MCF 10A (cell line): ENCODE results near the gene MTARC2. TPM values are rescaled to one million over a fixed set of nuclear protein-coding genes. Genes with fewer than 3 reads are reported as not detected.
"Not testable (repeated sequence)": the region's sequence is repeated elsewhere in the genome, so short reads cannot be mapped to it uniquely, and the experiment has no call there.

Experiments used
- BruUV-seq: library from RNA; stranded (reverse); fragments of 400-500 nt; replicated peaks from 2 replicates; lab custom pipeline; 2021; lab: Mats Ljungman, UMichigan
- CTCF ChIA-PET: fragments of 300-600 bp; sonication (Branson Sonifier 250); formaldehyde crosslinking; extraction: SDS; loops from one replicate; lab custom pipeline; 2021; ENCODE audit warnings: antibody characterized with exemption, inconsistent platforms; lab: Yijun Ruan, JAX
- POLR2A ChIA-PET: fragments of 300-600, 350-650 bp; sonication (Branson Sonifier 250); formaldehyde crosslinking; extraction: SDS; loops from one replicate; lab custom pipeline; 2020; ENCODE audit warnings: antibody characterized with exemption, inconsistent platforms; lab: Yijun Ruan, JAX
- DNase-seq: peaks from one replicate; pipeline ENCODE4 v3.0.0-alpha.2; 2018; ENCODE audit not compliant: unreplicated experiment
- H3K27ac Mint-ChIP-seq: one replicate; pipeline ENCODE4 v1.8.0; 2022; ENCODE audit warnings: mild to moderate bottlenecking, low read depth, mixed read lengths; ENCODE audit not compliant: unreplicated experiment
- H3K27me3 Mint-ChIP-seq: one replicate; pipeline ENCODE4 v1.8.0; 2022; ENCODE audit warnings: mixed read lengths; ENCODE audit not compliant: insufficient read depth, unreplicated experiment
- H3K36me3 Mint-ChIP-seq: one replicate; pipeline ENCODE4 v1.8.0; 2022; ENCODE audit warnings: mild to moderate bottlenecking, moderate library complexity, mixed read lengths; ENCODE audit not compliant: insufficient read depth, unreplicated experiment
- H3K4me1 Mint-ChIP-seq: one replicate; pipeline ENCODE4 v1.8.0; 2022; ENCODE audit warnings: mixed read lengths; ENCODE audit not compliant: insufficient read depth, unreplicated experiment
- H3K4me3 Mint-ChIP-seq: one replicate; pipeline ENCODE4 v1.8.0; 2022; ENCODE audit warnings: mild to moderate bottlenecking, moderate library complexity, mixed read lengths; ENCODE audit not compliant: unreplicated experiment
- H3K9me3 Mint-ChIP-seq: one replicate; pipeline ENCODE4 v1.8.0; 2022; ENCODE audit warnings: mixed read lengths; ENCODE audit not compliant: unreplicated experiment
- CTCF ChIP-seq: fragments of 200-600 bp; IDR thresholded peaks from one replicate; pipeline ENCODE4 v1.8.0; 2022; ENCODE audit warnings: antibody characterized with exemption, mild to moderate bottlenecking; ENCODE audit not compliant: unreplicated experiment
- intact Hi-C: fragments of 100-400 bp; cut with micrococcal nuclease; formaldehyde crosslinking; loops from 2 replicates; pipeline ENCODE4 v1.14.1; 2022
- total RNA-seq: library from RNA; stranded (reverse); gene quantifications from 2 replicates; pipeline ENCODE4 v1.2.3, GENCODE V29; 2022

MTARC2 gene
- total RNA-seq, 1 experiment from 2014 or later, result 5.2 TPM

- H3K27ac Mint-ChIP-seq, result no peak overlapping the region
- no peaks in the 10 kb centered on the region for H3K9me3 Mint-ChIP-seq
- H3K36me3 Mint-ChIP-seq, result no peaks in the 10 kb centered on the region
- no peaks in the 10 kb centered on the region for H3K27me3 Mint-ChIP-seq
- TF ChIP-seq CTCF, result no peak
- H3K4me1 Mint-ChIP-seq, result no peaks in the 10 kb centered on the region
- ChIA-PET CTCF (interaction anchor here (0.7 to 1.0 kb wide), 4 partner anchors 15 to 503 kb away, joined by 3 to 10 read pairs (median 3); no protein-coding TSS in a partner anchor), POLR2A (interaction anchor here (0.7 kb wide), 1 partner anchor 10 kb away, joined by 3 read pairs; no protein-coding TSS in a partner anchor)
- no peak overlapping the region for H3K4me3 Mint-ChIP-seq
- no peak for DNase-seq
- no TSS peak for BruUV-seq
- intact Hi-C loops, result no loop called here
Measured at GRCh38 chr1:220717800-220718640, 30.1 kb upstream of the MTARC2 start.

- DNase-seq, H3K27ac Mint-ChIP-seq, BruUV-seq, H3K27me3 Mint-ChIP-seq, intact Hi-C loops, H3K36me3 Mint-ChIP-seq, H3K4me1 Mint-ChIP-seq, H3K4me3 Mint-ChIP-seq, H3K9me3 Mint-ChIP-seq: not testable (repeated sequence)
- ChIA-PET CTCF (interaction anchor here (0.6 to 3.1 kb wide), 10 partner anchors 10 to 441 kb away, joined by 3 to 18 read pairs (median 3); no protein-coding TSS in a partner anchor), POLR2A (interaction anchor here (0.6 to 1.1 kb wide), 5 partner anchors 11 to 441 kb away, joined by 3 read pairs; no protein-coding TSS in a partner anchor)
Measured at GRCh38 chr1:220721266-220721665, 26.9 kb upstream of the MTARC2 start.

- H3K9me3 Mint-ChIP-seq, result no peaks in the 10 kb centered on the region
- peak; percentile 49 for TF ChIP-seq CTCF
- H3K36me3 Mint-ChIP-seq, result no peaks in the 10 kb centered on the region
- peaks cover 2% of the 10 kb centered on the region for H3K4me1 Mint-ChIP-seq
- no peak for DNase-seq
- ChIA-PET CTCF (interaction anchor here (0.5 to 3.5 kb wide), 14 partner anchors 11 to 446 kb away, joined by 3 to 17 read pairs (median 4); no protein-coding TSS in a partner anchor), POLR2A (no interaction called here)
- no peak overlapping the region for H3K27ac Mint-ChIP-seq
- BruUV-seq, result no TSS peak
- no peaks in the 10 kb centered on the region for H3K27me3 Mint-ChIP-seq
- intact Hi-C loops, result no loop called here
- no peak overlapping the region for H3K4me3 Mint-ChIP-seq
Measured at GRCh38 chr1:220726634-220727033, 21.5 kb upstream of the MTARC2 start.

GRCh38 chr1:220727519-220727918 lies 20.6 kb upstream of the MTARC2 start:
- H3K36me3 Mint-ChIP-seq, result no peaks in the 10 kb centered on the region
- CTCF ChIA-PET, result interaction anchor here (0.6 to 3.5 kb wide), 10 partner anchors 10 to 698 kb away, joined by 3 to 17 read pairs (median 4); no protein-coding TSS in a partner anchor
- no TSS peak for BruUV-seq

More at GRCh38 chr1:220727519-220727918, 20.6 kb upstream of the MTARC2 start:
- POLR2A ChIA-PET, result interaction anchor here (0.6 kb wide), 1 partner anchor 79 kb away, joined by 3 read pairs; no protein-coding TSS in a partner anchor
- DNase-seq, result no peak
- TF ChIP-seq CTCF, result no peak
- no peaks in the 10 kb centered on the region for H3K9me3 Mint-ChIP-seq
- no peaks in the 10 kb centered on the region for H3K27me3 Mint-ChIP-seq
- peaks cover 10% of the 10 kb centered on the region for H3K4me1 Mint-ChIP-seq
- no peak overlapping the region for H3K4me3 Mint-ChIP-seq
- H3K27ac Mint-ChIP-seq, result no peak overlapping the region
- intact Hi-C loops, result no loop called here
